Measurements from ENCODE around the gene NOS3.

NOS3 gene

GRCh38 chr7:150944066-150945042, 46.5 kb upstream of the NOS3 start:
- TF ChIP-seq CTCF (IDR thresholded peaks at IDR 0.05; ENCODE audit: insufficient read depth, low read depth, low read length, missing control alignments): no peak
- no peak for DNase-seq (ENCODE audit: low read depth)
- H3K4me3 ChIP-seq (ENCODE audit: low read depth, low read length): no peak overlapping the region

GRCh38 chr7:150945171-150945852, 45.5 kb upstream of the NOS3 start:
- no peak for TF ChIP-seq CTCF (IDR thresholded peaks at IDR 0.05; ENCODE audit: insufficient read depth, low read depth, low read length, missing control alignments)
- no peak overlapping the region for H3K4me3 ChIP-seq (ENCODE audit: low read depth, low read length)
- no peak for DNase-seq (ENCODE audit: low read depth)

- no peak overlapping the region for H3K4me3 ChIP-seq (ENCODE audit: low read depth, low read length)
- no peak for TF ChIP-seq CTCF (IDR thresholded peaks at IDR 0.05; ENCODE audit: insufficient read depth, low read depth, low read length, missing control alignments)
- no peak for DNase-seq (ENCODE audit: low read depth)
Measured at GRCh38 chr7:150945853-150946420, 44.9 kb upstream of the NOS3 start.

GRCh38 chr7:150946421-150947240, 44.2 kb upstream of the NOS3 start:
- H3K4me3 ChIP-seq (ENCODE audit: low read depth, low read length): no peak overlapping the region
- TF ChIP-seq CTCF (IDR thresholded peaks at IDR 0.05; ENCODE audit: insufficient read depth, low read depth, low read length, missing control alignments): no peak

GRCh38 chr7:150947241-150947745, 43.5 kb upstream of the NOS3 start:
- no peak for TF ChIP-seq CTCF (IDR thresholded peaks at IDR 0.05; ENCODE audit: insufficient read depth, low read depth, low read length, missing control alignments)
- no peak overlapping the region for H3K4me3 ChIP-seq (ENCODE audit: low read depth, low read length)
- no peak for DNase-seq (ENCODE audit: low read depth)

More at GRCh38 chr7:150946421-150947240, 44.2 kb upstream of the NOS3 start:
- DNase-seq (ENCODE audit: low read depth): no peak

Measured in GM12865 (cell line).